Right lobe of liver (tissue), 4 donors: Measurements from ENCODE around the gene CTPS2.

Experiments used
- CTCF ChIP-seq, 4 donors: fragments of 200-600 bp in 3 of 4; fragments of 450-650 bp in 1 of 4; IDR thresholded peaks; one replicate each; pipeline versions ENCODE4 v1.5.1 to v1.8.0; 2016 to 2022; ENCODE audit warnings: antibody characterized with exemption in 4 of 4, mild to moderate bottlenecking in 2 of 4
- POLR2A ChIP-seq: fragments of 450-650 bp; IDR thresholded peaks from one replicate; pipeline ENCODE4 v1.6.1; 2017; ENCODE audit warnings: antibody characterized with exemption, mild to moderate bottlenecking
- donor health status: DM: no; HTN: no; CAD: no.
- donor health status: DM: no; HTN: no; CAD: no.
- donor health status: DM: no; HTN: yes; CAD: no.

- TF ChIP-seq POLR2A (no peak), CTCF (IDR thresholded peaks at IDR 0.05) (no peak)
Observed at GRCh38 chrX:16589826-16590225, 122.6 kb downstream of the CTPS2 start.
